ENCODE measurements around the gene DGUOK.

DGUOK gene

GRCh38 chr2:73990531-73990930 lies 63.9 kb downstream of the DGUOK start:
- peaks cover 85% of the 10 kb centered on the region for H3K36me3 ChIP-seq
- H3K27ac ChIP-seq: no peak overlapping the region
- H3K27me3 ChIP-seq (ENCODE audit: insufficient read depth, low read depth, severe bottlenecking): no peaks in the 10 kb centered on the region
- H3K4me3 ChIP-seq (ENCODE audit: low read depth, low read length): no peak overlapping the region
- no peak for DNase-seq
- TF ChIP-seq CTCF (IDR thresholded peaks at IDR 0.05; ENCODE audit: low read depth, low read length): no peak
- H3K9me3 ChIP-seq (ENCODE audit: severe bottlenecking): no peaks in the 10 kb centered on the region

- no peaks in the 10 kb centered on the region for H3K9me3 ChIP-seq (ENCODE audit: severe bottlenecking)
- no peak for DNase-seq
- H3K4me3 ChIP-seq (ENCODE audit: low read depth, low read length): no peak overlapping the region
- TF ChIP-seq CTCF (IDR thresholded peaks at IDR 0.05; ENCODE audit: low read depth, low read length): no peak
- peaks cover 76% of the 10 kb centered on the region for H3K36me3 ChIP-seq
- no peak overlapping the region for H3K27ac ChIP-seq
- no peaks in the 10 kb centered on the region for H3K27me3 ChIP-seq (ENCODE audit: insufficient read depth, low read depth, severe bottlenecking)
Measured at GRCh38 chr2:73992036-73992435, 65.4 kb downstream of the DGUOK start.

- Histone ChIP-seq H3K27me3 (ENCODE audit: insufficient read depth, low read depth, severe bottlenecking) (no peaks in the 10 kb centered on the region), H3K36me3 (peaks cover 62% of the 10 kb centered on the region), H3K27ac (no peak overlapping the region), H3K4me3 (ENCODE audit: low read depth, low read length) (no peak overlapping the region), H3K9me3 (ENCODE audit: severe bottlenecking) (no peaks in the 10 kb centered on the region)
- no peak for DNase-seq
- TF ChIP-seq CTCF (IDR thresholded peaks at IDR 0.05; ENCODE audit: low read depth, low read length): no peak
Measured at GRCh38 chr2:73993376-73993775, 66.7 kb downstream of the DGUOK start.

GRCh38 chr2:73993778-73994177 lies 67.1 kb downstream of the DGUOK start:
- DNase-seq: no peak
- no peak for TF ChIP-seq CTCF (IDR thresholded peaks at IDR 0.05; ENCODE audit: low read depth, low read length)
- Histone ChIP-seq H3K4me3 (ENCODE audit: low read depth, low read length) (no peak overlapping the region), H3K27me3 (ENCODE audit: insufficient read depth, low read depth, severe bottlenecking) (no peaks in the 10 kb centered on the region), H3K27ac (no peak overlapping the region), H3K36me3 (peaks cover 59% of the 10 kb centered on the region), H3K9me3 (ENCODE audit: severe bottlenecking) (no peaks in the 10 kb centered on the region)

GRCh38 chr2:73994178-73994831 lies 67.6 kb downstream of the DGUOK start:
- H3K4me3 ChIP-seq (ENCODE audit: low read depth, low read length): no peak overlapping the region
- H3K27ac ChIP-seq: no peak overlapping the region
- DNase-seq: no peak

More at GRCh38 chr2:73994178-73994831, 67.6 kb downstream of the DGUOK start:
- no peaks in the 10 kb centered on the region for H3K27me3 ChIP-seq (ENCODE audit: insufficient read depth, low read depth, severe bottlenecking)
- H3K36me3 ChIP-seq: peaks cover 61% of the 10 kb centered on the region
- no peaks in the 10 kb centered on the region for H3K9me3 ChIP-seq (ENCODE audit: severe bottlenecking)
- no peak for TF ChIP-seq CTCF (IDR thresholded peaks at IDR 0.05; ENCODE audit: low read depth, low read length)

Measured in WERI-Rb-1 (cell line).